A549 treated with Hydrocortisone at 1 μM for 4 hours (cell line): ENCODE results near the gene BSDC1. TPM values are rescaled to one million over a fixed set of nuclear protein-coding genes. Genes with fewer than 3 reads are reported as not detected.

ENCODE experiments used
- total RNA-seq: library from RNA; stranded (reverse); fragments of 200-300 nt; extraction: Qiagen RNA extraction; gene quantifications from 5 replicates; pipeline ENCODE4 v1.2.3, GENCODE V29; 2022

The BSDC1 gene
- 17.7 to 21.0 TPM (median 20.6 TPM) in 5 replicates for total RNA-seq

GRCh38 chr1:32394141-32394889 lies at the start of gene BSDC1:
Gene BSDC1 (minus strand): TSS chr1:32394441. CDS start chr1:32394414, 27 bp downstream.

GRCh38 chr1:32362474-32363313 lies 31.5 kb downstream of the BSDC1 start, which contains the start of the genes FAM229A and TSSK3:
Gene FAM229A (minus strand): TSS chr1:32362485. CDS start chr1:32362091, 394 bp downstream.
Gene TSSK3 (plus strand): TSS chr1:32362539. CDS start chr1:32362702, 163 bp downstream.

GRCh38 chr1:32335790-32336590 lies 58.3 kb downstream of the BSDC1 start, which contains the start of gene MARCKSL1:
Gene MARCKSL1 (minus strand): TSS chr1:32336233. CDS start chr1:32336033, 200 bp downstream.

Other genes starting within 250 kb of the BSDC1 start
- gene TXLNA, start 214.8 kb downstream of the BSDC1 start, total RNA-seq = 24.7 to 35.7 TPM (median 26.5 TPM) in 5 replicates
- gene CCDC28B, start 193.8 kb downstream of the BSDC1 start, total RNA-seq = 1.2 to 2.2 TPM (median 1.7 TPM) in 5 replicates
- gene IQCC, start 188.8 kb downstream of the BSDC1 start, total RNA-seq = 1.3 to 2.4 TPM (median 1.9 TPM) in 5 replicates
- gene DCDC2B, start 185.4 kb downstream of the BSDC1 start, total RNA-seq = not detected in 5 replicates
- 6.7 to 10.0 TPM (median 9.1 TPM) in 5 replicates for gene TMEM234, start 172.1 kb downstream of the BSDC1 start, total RNA-seq
- 261 to 308 TPM (median 275 TPM) in 5 replicates for gene EIF3I, start 172.0 kb downstream of the BSDC1 start, total RNA-seq
- 0.16 to 0.70 TPM (median 0.55 TPM) in 5 replicates for gene FAM167B, start 147.2 kb downstream of the BSDC1 start, total RNA-seq
- 0.03 TPM in 1 of 5 replicates, not detected in the others for gene LCK, start 143.2 kb downstream of the BSDC1 start, total RNA-seq
- 51.1 to 58.3 TPM (median 53.6 TPM) in 5 replicates for gene HDAC1, start 102.4 kb downstream of the BSDC1 start, total RNA-seq
- gene MARCKSL1, start 58.2 kb downstream of the BSDC1 start, total RNA-seq = 52.9 to 69.7 TPM (median 64.0 TPM) in 5 replicates
- 2.1 to 4.5 TPM (median 3.7 TPM) in 5 replicates for gene FAM229A, start 32.0 kb downstream of the BSDC1 start, total RNA-seq
- gene TSSK3, start 31.9 kb downstream of the BSDC1 start, total RNA-seq = 0.10 to 0.17 TPM (median 0.15 TPM) in 3 of 5 replicates, not detected in the others
- gene ZBTB8B, start 70.6 kb upstream of the BSDC1 start, total RNA-seq = 0.01 TPM in 1 of 5 replicates, not detected in the others
- gene ZBTB8A, start 145.0 kb upstream of the BSDC1 start, total RNA-seq = 3.8 to 5.0 TPM (median 4.1 TPM) in 5 replicates